Measurements from ENCODE around the gene TRIO. TPM values are rescaled to one million over a fixed set of nuclear protein-coding genes. Genes with fewer than 3 reads are reported as not detected.

TRIO gene
- total RNA-seq, 1 experiment from 2014 or later = 211 TPM

DNA sequence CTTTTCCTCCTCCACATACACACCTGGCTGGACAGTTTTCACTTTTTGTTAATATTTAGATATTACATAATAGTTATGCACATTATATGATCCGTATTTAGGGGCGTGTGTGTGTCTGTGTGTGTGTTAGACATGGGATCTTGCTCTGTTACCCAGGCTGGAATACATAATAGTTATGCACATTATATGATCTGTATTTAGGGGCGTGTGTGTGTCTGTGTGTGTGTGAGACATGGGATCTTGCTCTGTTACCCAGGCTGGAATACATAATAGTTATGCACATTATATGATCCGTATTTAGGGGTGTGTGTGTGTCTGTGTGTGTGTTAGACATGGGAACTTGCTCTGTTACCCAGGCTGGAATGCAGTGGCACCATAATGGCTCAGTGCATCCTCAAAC is 239.5 kb downstream of the TRIO start:
- no peak overlapping the region for H3K4me3 ChIP-seq (ENCODE audit: low read length)
- ATAC-seq = no peak
- no peak overlapping the region for H2AFZ ChIP-seq (ENCODE audit: low read length)
- no peak for DNase-seq
- H3K4me2 ChIP-seq (ENCODE audit: low read length) = no peak overlapping the region
- no peaks in the 10 kb centered on the region for H3F3A ChIP-seq (ENCODE audit: low read length, unreplicated experiment)
- TF ChIP-seq EZH2phosphoT487 (IDR thresholded peaks at IDR 0.05; ENCODE audit: borderline replicate concordance, low read length) = no peak
- H4K20me1 ChIP-seq (ENCODE audit: low read length) = no peaks in the 10 kb centered on the region; the same call in 1 of the 2 replicates
- ChIA-PET CTCF (no interaction called here), POLR2A (ENCODE audit: unreplicated experiment) (no interaction called here)
- no peaks in the 10 kb centered on the region for H3K9me3 ChIP-seq (ENCODE audit: low read length)
- intact Hi-C loops (cut with micrococcal nuclease) = no loop called here
- no peaks in the 10 kb centered on the region for H3K27me3 ChIP-seq (ENCODE audit: low read length)
- no peaks in the 10 kb centered on the region for H3K4me1 ChIP-seq (ENCODE audit: insufficient read depth, low read length)
- H3K79me2 ChIP-seq (ENCODE audit: low read length) = no peaks in the 10 kb centered on the region
- H3K9me2 ChIP-seq (replicated peaks; ENCODE audit: low read length) = no peaks in the 10 kb centered on the region
- no TSS peak for BruUV-seq (replicated peaks)
- peaks cover 90% of the 10 kb centered on the region for H3K36me3 ChIP-seq (ENCODE audit: low read depth, low read length)
- H3K27ac ChIP-seq (ENCODE audit: low read length) = no peak overlapping the region
- no peak overlapping the region for H3K9ac ChIP-seq (ENCODE audit: low read length)

DNA sequence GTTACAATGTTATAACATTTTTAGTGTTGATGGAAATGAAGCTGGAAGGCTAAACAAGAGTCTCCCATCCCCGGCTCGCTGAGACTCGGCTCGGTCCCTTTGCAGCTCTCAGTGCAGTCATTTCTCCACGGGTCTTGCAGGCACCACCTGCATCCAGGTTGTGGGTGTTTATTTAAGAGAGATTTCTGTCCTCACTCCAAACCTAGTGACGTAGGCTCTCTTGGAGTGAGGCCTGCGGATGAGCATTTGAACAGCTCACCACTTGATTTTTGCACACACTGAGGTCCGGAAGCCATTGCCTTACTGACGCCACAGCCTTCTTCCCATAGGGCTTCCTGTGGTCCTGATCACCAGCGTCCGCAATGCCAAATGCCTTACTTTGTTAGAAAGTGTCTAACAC is 240.8 kb downstream of the TRIO start:
- no peaks in the 10 kb centered on the region for H3K9me2 ChIP-seq (replicated peaks; ENCODE audit: low read length)
- no peaks in the 10 kb centered on the region; the same call in 1 of the 2 replicates for H4K20me1 ChIP-seq (ENCODE audit: low read length)
- ChIA-PET CTCF (no interaction called here), POLR2A (ENCODE audit: unreplicated experiment) (no interaction called here)
- H3K27me3 ChIP-seq (ENCODE audit: low read length) = no peaks in the 10 kb centered on the region
- no peaks in the 10 kb centered on the region for H3K4me1 ChIP-seq (ENCODE audit: insufficient read depth, low read length)
- H3F3A ChIP-seq (ENCODE audit: low read length, unreplicated experiment) = peaks cover 1% of the 10 kb centered on the region
- H3K36me3 ChIP-seq (ENCODE audit: low read depth, low read length) = peaks cover 90% of the 10 kb centered on the region
- no peak overlapping the region for H3K4me3 ChIP-seq (ENCODE audit: low read length)
- BruUV-seq (replicated peaks) = no TSS peak
- H3K9ac ChIP-seq (ENCODE audit: low read length) = no peak overlapping the region
- H3K27ac ChIP-seq (ENCODE audit: low read length) = no peak overlapping the region
- H3K79me2 ChIP-seq (ENCODE audit: low read length) = no peaks in the 10 kb centered on the region
- H3K9me3 ChIP-seq (ENCODE audit: low read length) = no peaks in the 10 kb centered on the region
- DNase-seq (no peak), ATAC-seq (no peak)
- intact Hi-C loops (cut with micrococcal nuclease) = no loop called here
- TF ChIP-seq, protein P1, sequence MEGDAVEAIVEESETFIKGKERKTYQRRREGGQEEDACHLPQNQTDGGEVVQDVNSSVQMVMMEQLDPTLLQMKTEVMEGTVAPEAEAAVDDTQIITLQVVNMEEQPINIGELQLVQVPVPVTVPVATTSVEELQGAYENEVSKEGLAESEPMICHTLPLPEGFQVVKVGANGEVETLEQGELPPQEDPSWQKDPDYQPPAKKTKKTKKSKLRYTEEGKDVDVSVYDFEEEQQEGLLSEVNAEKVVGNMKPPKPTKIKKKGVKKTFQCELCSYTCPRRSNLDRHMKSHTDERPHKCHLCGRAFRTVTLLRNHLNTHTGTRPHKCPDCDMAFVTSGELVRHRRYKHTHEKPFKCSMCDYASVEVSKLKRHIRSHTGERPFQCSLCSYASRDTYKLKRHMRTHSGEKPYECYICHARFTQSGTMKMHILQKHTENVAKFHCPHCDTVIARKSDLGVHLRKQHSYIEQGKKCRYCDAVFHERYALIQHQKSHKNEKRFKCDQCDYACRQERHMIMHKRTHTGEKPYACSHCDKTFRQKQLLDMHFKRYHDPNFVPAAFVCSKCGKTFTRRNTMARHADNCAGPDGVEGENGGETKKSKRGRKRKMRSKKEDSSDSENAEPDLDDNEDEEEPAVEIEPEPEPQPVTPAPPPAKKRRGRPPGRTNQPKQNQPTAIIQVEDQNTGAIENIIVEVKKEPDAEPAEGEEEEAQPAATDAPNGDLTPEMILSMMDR (conservative IDR thresholded peaks at IDR 0.05; ENCODE audit: low read depth, low read length) = no peak
- TF ChIP-seq EZH2 (IDR thresholded peaks at IDR 0.05; ENCODE audit: low read length, unreplicated experiment) = no peak
- no peak for TF ChIP-seq EZH2phosphoT487 (IDR thresholded peaks at IDR 0.05; ENCODE audit: borderline replicate concordance, low read length)
- no peak overlapping the region for H2AFZ ChIP-seq (ENCODE audit: low read length)
- H3K4me2 ChIP-seq (ENCODE audit: low read length) = no peak overlapping the region

DNA sequence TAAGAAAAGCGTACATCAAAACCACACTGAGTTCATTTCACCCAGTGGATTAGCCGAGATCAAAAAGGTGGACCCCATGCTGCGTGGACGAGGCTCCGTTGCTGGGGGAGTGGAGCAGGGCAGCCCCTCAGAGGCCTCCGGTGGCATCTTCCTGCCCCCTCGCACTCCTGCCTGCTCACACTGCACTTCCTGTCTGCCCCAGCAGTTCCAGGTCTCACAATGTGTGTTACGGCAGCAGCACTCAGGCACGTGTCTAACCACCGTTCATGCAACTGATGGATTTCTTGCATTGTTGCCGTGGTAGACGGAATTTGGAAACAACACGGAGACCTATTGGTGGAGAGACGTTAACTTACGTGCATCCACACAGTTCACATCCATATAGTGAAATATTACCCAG is 241.9 kb downstream of the TRIO start:
- H2AFZ ChIP-seq (ENCODE audit: low read length) = no peak overlapping the region
- H3K36me3 ChIP-seq (ENCODE audit: low read depth, low read length) = peaks cover 90% of the 10 kb centered on the region
- H3K4me1 ChIP-seq (ENCODE audit: insufficient read depth, low read length) = no peaks in the 10 kb centered on the region
- no peaks in the 10 kb centered on the region for H3K9me3 ChIP-seq (ENCODE audit: low read length)
- no peak overlapping the region for H3K27ac ChIP-seq (ENCODE audit: low read length)
- no peaks in the 10 kb centered on the region for H3K9me2 ChIP-seq (replicated peaks; ENCODE audit: low read length)
- no peaks in the 10 kb centered on the region for H3K79me2 ChIP-seq (ENCODE audit: low read length)
- BruUV-seq (replicated peaks) = no TSS peak
- no peak overlapping the region for H3K4me3 ChIP-seq (ENCODE audit: low read length)
- ATAC-seq (no peak), DNase-seq (no peak)
- H4K20me1 ChIP-seq (ENCODE audit: low read length) = no peaks in the 10 kb centered on the region; the same call in 1 of the 2 replicates
- intact Hi-C loops (cut with micrococcal nuclease) = no loop called here
- peaks cover 7% of the 10 kb centered on the region for H3F3A ChIP-seq (ENCODE audit: low read length, unreplicated experiment)
- H3K4me2 ChIP-seq (ENCODE audit: low read length) = no peak overlapping the region
- H3K27me3 ChIP-seq (ENCODE audit: low read length) = no peaks in the 10 kb centered on the region
- ChIA-PET CTCF (no interaction called here), POLR2A (ENCODE audit: unreplicated experiment) (no interaction called here)
- TF ChIP-seq, protein P1 (conservative IDR thresholded peaks at IDR 0.05; ENCODE audit: low read depth, low read length) = no peak
- TF ChIP-seq EZH2phosphoT487 (IDR thresholded peaks at IDR 0.05; ENCODE audit: borderline replicate concordance, low read length) (no peak), EZH2 (IDR thresholded peaks at IDR 0.05; ENCODE audit: low read length, unreplicated experiment) (no peak)
- H3K9ac ChIP-seq (ENCODE audit: low read length) = no peak overlapping the region
